ENCODE data around the gene ZNF511.

Gene ZNF511

GRCh38 chr10:133292919-133293809 is 15.6 kb upstream of the ZNF511 start:
- Histone ChIP-seq H3K9me2 (replicated peaks; ENCODE audit: control insufficient read depth, low read length) (no peaks in the 10 kb centered on the region), H3K79me2 (ENCODE audit: control insufficient read depth, low read length) (no peaks in the 10 kb centered on the region), H3K27me3 (ENCODE audit: control insufficient read depth, low read length) (no peaks in the 10 kb centered on the region), H3K27ac (ENCODE audit: low read depth, low read length) (no peak overlapping the region), H3K36me3 (ENCODE audit: control insufficient read depth, low read length) (peaks cover 61% of the 10 kb centered on the region), H3K9me3 (ENCODE audit: control insufficient read depth, insufficient read depth, low read length) (no peaks in the 10 kb centered on the region), H3K4me3 (ENCODE audit: low read length) (no peak overlapping the region), H3F3A (ENCODE audit: control insufficient read depth, insufficient read depth) (no peaks in the 10 kb centered on the region), H4K20me1 (ENCODE audit: control insufficient read depth, insufficient read depth, low read depth, low read length) (no peaks in the 10 kb centered on the region), H3K4me1 (ENCODE audit: control insufficient read depth, low read length) (no peaks in the 10 kb centered on the region), H3K4me2 (ENCODE audit: low read length) (no peak overlapping the region)
- no peak for TF ChIP-seq EZH2phosphoT487 (IDR thresholded peaks at IDR 0.05; ENCODE audit: borderline replicate concordance, low read length)
- no peak for TF ChIP-seq CTCF (IDR thresholded peaks at IDR 0.05; ENCODE audit: low read depth, low read length, poor library complexity, severe bottlenecking)

GRCh38 chr10:133293810-133294119 is 14.9 kb upstream of the ZNF511 start:
- H3K27ac ChIP-seq (ENCODE audit: low read depth, low read length): no peak overlapping the region
- H3K4me1 ChIP-seq (ENCODE audit: control insufficient read depth, low read length): no peaks in the 10 kb centered on the region
- H3K4me3 ChIP-seq (ENCODE audit: low read length): no peak overlapping the region
- H3K4me2 ChIP-seq (ENCODE audit: low read length): no peak overlapping the region
- TF ChIP-seq CTCF (IDR thresholded peaks at IDR 0.05; ENCODE audit: low read depth, low read length, poor library complexity, severe bottlenecking): no peak
- no peak for TF ChIP-seq EZH2phosphoT487 (IDR thresholded peaks at IDR 0.05; ENCODE audit: borderline replicate concordance, low read length)
- H3K79me2 ChIP-seq (ENCODE audit: control insufficient read depth, low read length): no peaks in the 10 kb centered on the region
- H3K36me3 ChIP-seq (ENCODE audit: control insufficient read depth, low read length): peaks cover 61% of the 10 kb centered on the region
- no peaks in the 10 kb centered on the region for H3K9me3 ChIP-seq (ENCODE audit: control insufficient read depth, insufficient read depth, low read length)
- H3F3A ChIP-seq (ENCODE audit: control insufficient read depth, insufficient read depth): no peaks in the 10 kb centered on the region
- H3K27me3 ChIP-seq (ENCODE audit: control insufficient read depth, low read length): no peaks in the 10 kb centered on the region
- no peaks in the 10 kb centered on the region for H3K9me2 ChIP-seq (replicated peaks; ENCODE audit: control insufficient read depth, low read length)
- H4K20me1 ChIP-seq (ENCODE audit: control insufficient read depth, insufficient read depth, low read depth, low read length): no peaks in the 10 kb centered on the region

DNA sequence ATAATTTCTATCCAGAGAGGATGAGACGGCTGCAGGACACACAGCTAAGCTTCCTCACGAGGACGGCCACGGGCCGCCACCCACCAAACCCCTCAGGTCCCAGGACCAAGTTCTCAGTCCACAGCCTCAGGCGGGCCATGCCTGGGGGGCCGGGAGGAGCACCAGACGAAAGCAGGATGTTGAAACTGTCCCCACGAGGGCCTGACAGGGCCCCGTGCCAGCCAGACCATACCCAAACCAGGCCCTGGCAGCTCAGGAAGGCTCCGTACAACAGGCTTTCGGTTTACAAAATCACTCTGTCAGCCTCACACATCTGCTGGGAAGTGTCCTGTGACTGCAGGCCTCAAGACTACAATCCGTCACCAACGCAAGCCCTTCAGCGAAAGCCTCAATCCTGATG is 14.5 kb upstream of the ZNF511 start:
- H3K4me2 ChIP-seq (ENCODE audit: low read length): no peak overlapping the region
- H4K20me1 ChIP-seq (ENCODE audit: control insufficient read depth, insufficient read depth, low read depth, low read length): no peaks in the 10 kb centered on the region
- H3K4me3 ChIP-seq (ENCODE audit: low read length): no peak overlapping the region
- TF ChIP-seq CTCF (IDR thresholded peaks at IDR 0.05; ENCODE audit: low read depth, low read length, poor library complexity, severe bottlenecking): no peak
- TF ChIP-seq EZH2phosphoT487 (IDR thresholded peaks at IDR 0.05; ENCODE audit: borderline replicate concordance, low read length): no peak
- H3K79me2 ChIP-seq (ENCODE audit: control insufficient read depth, low read length): no peaks in the 10 kb centered on the region
- no peak overlapping the region for H3K27ac ChIP-seq (ENCODE audit: low read depth, low read length)
- H3K36me3 ChIP-seq (ENCODE audit: control insufficient read depth, low read length): peaks cover 61% of the 10 kb centered on the region
- H3K9me3 ChIP-seq (ENCODE audit: control insufficient read depth, insufficient read depth, low read length): no peaks in the 10 kb centered on the region
- no peaks in the 10 kb centered on the region for H3K4me1 ChIP-seq (ENCODE audit: control insufficient read depth, low read length)
- H3F3A ChIP-seq (ENCODE audit: control insufficient read depth, insufficient read depth): no peaks in the 10 kb centered on the region
- H3K27me3 ChIP-seq (ENCODE audit: control insufficient read depth, low read length): no peaks in the 10 kb centered on the region
- H3K9me2 ChIP-seq (replicated peaks; ENCODE audit: control insufficient read depth, low read length): no peaks in the 10 kb centered on the region

Measured in DOHH2 (cell line).